ENCODE data around the gene CIB4. TPM values are rescaled to one million over a fixed set of nuclear protein-coding genes. Genes with fewer than 3 reads are reported as not detected.

CIB4 gene
- total and polyA plus RNA-seq, 9 donors = 3.9 TPM; not detected in 8

DNA sequence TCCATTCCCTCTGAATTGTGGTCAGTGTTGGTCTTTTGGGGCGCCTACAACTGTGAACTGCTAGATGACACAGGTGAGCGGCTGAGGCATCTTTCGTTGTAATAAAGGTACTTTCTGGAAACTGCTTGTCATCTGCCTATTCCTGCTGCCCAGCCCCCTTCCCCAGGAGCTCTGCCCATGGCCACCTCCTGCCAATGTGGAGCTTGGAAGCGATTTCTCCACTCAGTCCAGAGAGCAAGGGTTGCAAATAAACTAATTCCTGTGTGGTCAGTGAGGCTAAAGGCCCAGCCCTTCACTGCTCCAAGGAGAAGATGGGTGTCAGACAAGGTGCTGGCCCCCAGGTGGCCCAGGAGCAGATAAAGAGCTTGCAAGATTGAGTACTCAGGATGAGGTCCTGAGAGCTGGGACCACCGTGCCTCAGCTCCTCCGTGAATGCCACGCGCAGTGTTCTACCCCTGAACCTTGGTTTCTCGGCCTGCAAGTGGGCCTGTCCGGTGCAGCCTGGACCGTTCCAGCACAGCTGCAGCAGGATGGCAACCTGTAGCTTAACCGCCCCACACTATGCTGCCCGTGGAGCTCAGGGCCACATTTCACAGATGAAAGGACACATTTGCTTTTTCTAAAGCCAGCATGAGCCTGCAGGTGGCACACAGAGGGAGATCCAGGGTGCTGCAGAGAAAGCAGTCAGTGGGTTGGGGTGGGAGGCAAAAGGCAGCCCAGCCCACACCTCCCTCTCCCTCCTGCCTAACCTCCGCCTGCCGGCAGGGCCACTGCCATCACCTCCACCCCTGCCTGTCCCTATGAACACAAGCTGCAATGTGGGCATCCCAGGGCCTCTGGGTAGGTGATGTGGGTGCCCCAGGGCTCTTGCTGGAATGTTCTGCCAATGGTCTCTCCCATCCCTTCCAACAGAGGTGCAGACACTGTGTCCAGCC, 84.6 kb downstream of the CIB4 start:
- H3K4me1 ChIP-seq (ENCODE audit: insufficient read depth) = no peaks in the 10 kb centered on the region
- no peaks in the 10 kb centered on the region for H3K9me3 ChIP-seq
- 83 to 88% (median 85%) methylated on average over 15 of the region's 15 CpGs for WGBS, 3 donors
- DNase-seq = no peak
- no peaks in the 10 kb centered on the region for H3K27me3 ChIP-seq
- H3K36me3 ChIP-seq = no peaks in the 10 kb centered on the region
- TF ChIP-seq POLR2A (IDR thresholded peaks at IDR 0.05) (no peak), CTCF (IDR thresholded peaks at IDR 0.05) (no peak), EP300 (IDR thresholded peaks at IDR 0.05) (no peak)
- H3K4me3 ChIP-seq = no peak overlapping the region
- no peak overlapping the region for H3K27ac ChIP-seq
- intact Hi-C loops (cut with DNase I) = no loop called here

- no peaks in the 10 kb centered on the region for H3K36me3 ChIP-seq
- no peak overlapping the region for H3K27ac ChIP-seq
- DNase-seq = no peak
- intact Hi-C loops (cut with DNase I) = no loop called here
- TF ChIP-seq EP300 (IDR thresholded peaks at IDR 0.05) = no peak
- no peak for TF ChIP-seq POLR2A (IDR thresholded peaks at IDR 0.05)
- TF ChIP-seq CTCF (IDR thresholded peaks at IDR 0.05) = no peak
- H3K9me3 ChIP-seq = no peaks in the 10 kb centered on the region
- H3K27me3 ChIP-seq = no peaks in the 10 kb centered on the region
- no peaks in the 10 kb centered on the region for H3K4me1 ChIP-seq (ENCODE audit: insufficient read depth)
- H3K4me3 ChIP-seq = no peak overlapping the region
- 72 to 79% (median 77%) methylated on average over 8 of the region's 8 CpGs for WGBS, 3 donors
Measured at GRCh38 chr2:26555246-26556133, 85.7 kb downstream of the CIB4 start.

DNA sequence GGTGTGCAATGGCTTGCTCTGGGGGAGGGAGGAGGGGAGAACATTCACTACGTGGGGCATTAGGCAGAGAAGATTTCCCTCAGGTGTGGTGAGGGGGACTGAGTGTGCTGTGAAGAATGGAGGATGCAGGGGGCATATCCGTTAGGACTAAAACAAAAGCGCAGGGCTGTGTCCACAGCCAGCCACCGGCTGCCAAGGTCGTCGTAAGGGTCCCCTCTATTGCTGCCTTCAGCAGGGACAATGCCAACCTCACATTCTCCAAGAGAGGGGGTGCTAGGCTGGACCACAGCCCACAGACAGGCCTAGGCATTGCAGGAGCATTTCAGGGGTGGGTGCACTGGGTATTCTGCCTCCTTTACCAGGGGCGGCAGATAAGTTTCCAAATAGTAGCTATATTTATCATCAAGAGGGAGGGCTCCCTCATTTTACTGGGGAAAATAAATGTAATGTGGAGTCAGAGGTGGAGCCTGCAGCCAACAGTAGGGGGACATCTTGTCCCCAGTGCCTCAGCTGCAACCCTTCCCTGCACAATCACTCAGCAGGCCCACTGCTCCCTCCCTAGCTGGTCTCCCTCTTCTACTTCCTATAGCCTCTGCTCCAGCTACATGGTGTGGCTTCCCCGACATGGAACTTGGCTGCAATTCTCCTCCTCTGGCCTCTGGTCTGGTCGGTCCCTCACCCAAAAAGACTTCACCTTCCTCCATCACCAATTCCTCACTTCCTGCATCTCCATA, 88.4 kb downstream of the CIB4 start:
- no peak for DNase-seq
- no peaks in the 10 kb centered on the region for H3K4me1 ChIP-seq (ENCODE audit: insufficient read depth)
- TF ChIP-seq CTCF (IDR thresholded peaks at IDR 0.05) = no peak
- no peak for TF ChIP-seq EP300 (IDR thresholded peaks at IDR 0.05)
- TF ChIP-seq POLR2A (IDR thresholded peaks at IDR 0.05) = no peak
- WGBS, 3 donors = 57 to 59% (median 57%) methylated on average over 9 of the region's 9 CpGs
- no peaks in the 10 kb centered on the region for H3K36me3 ChIP-seq
- intact Hi-C loops (cut with DNase I) = no loop called here
- H3K9me3 ChIP-seq = no peaks in the 10 kb centered on the region
- H3K4me3 ChIP-seq = no peak overlapping the region
- H3K27ac ChIP-seq = no peak overlapping the region
- no peaks in the 10 kb centered on the region for H3K27me3 ChIP-seq

Data from ovary (tissue), 9 donors.